PFSK-1 (cell line): ENCODE data around the gene TSFM.

Experiments
- POLR2AphosphoS5 ChIP-seq: IDR thresholded peaks from 2 replicates; pipeline ENCODE4 v1.6.1; 2012; ENCODE audit warnings: low read depth, mild to moderate bottlenecking, control low read depth, low read length, moderate library complexity
- SIN3A ChIP-seq: IDR thresholded peaks from 2 replicates; pipeline ENCODE4 v1.6.1; 2012; ENCODE audit warnings: mild to moderate bottlenecking, low read length, moderate library complexity, borderline replicate concordance; ENCODE audit not compliant: insufficient read depth
- TF ChIP-seq, protein P1 (sequence below), 2 experiments: IDR thresholded peaks; 2 replicates each; pipeline versions ENCODE4 v1.6.1 to v1.8.0; 2011 to 2012; ENCODE audit warnings: low read depth in 2 of 2, low read length in 2 of 2, control low read depth in 1 of 2, inconsistent platforms in 1 of 2, mild to moderate bottlenecking in 1 of 2, moderate library complexity in 1 of 2; ENCODE audit not compliant: insufficient read depth in 1 of 2

DNA sequence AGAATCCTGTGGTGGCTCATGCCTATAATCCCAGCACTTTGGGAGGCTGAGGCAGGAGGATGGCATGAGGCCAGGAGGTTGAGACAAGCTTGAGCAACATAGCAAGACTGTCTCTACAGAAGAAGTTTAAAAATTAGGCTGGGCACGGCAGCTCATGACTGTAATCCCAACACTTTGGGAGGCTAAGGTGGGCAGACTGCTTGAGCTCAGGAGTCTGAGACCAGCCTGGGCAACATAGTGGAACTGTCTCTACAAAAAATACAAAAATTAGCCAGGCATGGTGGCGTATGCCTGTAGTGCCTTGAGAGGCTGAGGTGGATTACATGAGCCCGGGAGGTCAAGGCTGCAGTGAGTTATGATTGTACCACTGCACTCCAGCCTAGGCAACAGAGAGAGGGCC, 14.7 kb upstream of the TSFM start:
- TF ChIP-seq SIN3A (no peak), POLR2AphosphoS5 (no peak)
- TF ChIP-seq, protein P1, sequence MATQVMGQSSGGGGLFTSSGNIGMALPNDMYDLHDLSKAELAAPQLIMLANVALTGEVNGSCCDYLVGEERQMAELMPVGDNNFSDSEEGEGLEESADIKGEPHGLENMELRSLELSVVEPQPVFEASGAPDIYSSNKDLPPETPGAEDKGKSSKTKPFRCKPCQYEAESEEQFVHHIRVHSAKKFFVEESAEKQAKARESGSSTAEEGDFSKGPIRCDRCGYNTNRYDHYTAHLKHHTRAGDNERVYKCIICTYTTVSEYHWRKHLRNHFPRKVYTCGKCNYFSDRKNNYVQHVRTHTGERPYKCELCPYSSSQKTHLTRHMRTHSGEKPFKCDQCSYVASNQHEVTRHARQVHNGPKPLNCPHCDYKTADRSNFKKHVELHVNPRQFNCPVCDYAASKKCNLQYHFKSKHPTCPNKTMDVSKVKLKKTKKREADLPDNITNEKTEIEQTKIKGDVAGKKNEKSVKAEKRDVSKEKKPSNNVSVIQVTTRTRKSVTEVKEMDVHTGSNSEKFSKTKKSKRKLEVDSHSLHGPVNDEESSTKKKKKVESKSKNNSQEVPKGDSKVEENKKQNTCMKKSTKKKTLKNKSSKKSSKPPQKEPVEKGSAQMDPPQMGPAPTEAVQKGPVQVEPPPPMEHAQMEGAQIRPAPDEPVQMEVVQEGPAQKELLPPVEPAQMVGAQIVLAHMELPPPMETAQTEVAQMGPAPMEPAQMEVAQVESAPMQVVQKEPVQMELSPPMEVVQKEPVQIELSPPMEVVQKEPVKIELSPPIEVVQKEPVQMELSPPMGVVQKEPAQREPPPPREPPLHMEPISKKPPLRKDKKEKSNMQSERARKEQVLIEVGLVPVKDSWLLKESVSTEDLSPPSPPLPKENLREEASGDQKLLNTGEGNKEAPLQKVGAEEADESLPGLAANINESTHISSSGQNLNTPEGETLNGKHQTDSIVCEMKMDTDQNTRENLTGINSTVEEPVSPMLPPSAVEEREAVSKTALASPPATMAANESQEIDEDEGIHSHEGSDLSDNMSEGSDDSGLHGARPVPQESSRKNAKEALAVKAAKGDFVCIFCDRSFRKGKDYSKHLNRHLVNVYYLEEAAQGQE (IDR thresholded peaks at IDR 0.05; ENCODE audit: insufficient read depth in 1 of 2, low read depth in 2 of 2, low read length in 2 of 2) = no peak
